B cell (primary cell): ENCODE measurements around the gene LRRC61. TPM values are rescaled to one million over a fixed set of nuclear protein-coding genes. Genes with fewer than 3 reads are reported as not detected.

Source experiments
- ATAC-seq: fragments of 200-7000 bp; cut with Tn5 transposase; one replicate; pipeline ENCODE4 v1.10.0; 2021; ENCODE audit warnings: low read depth, mild to moderate bottlenecking, moderate number of reproducible peaks, moderate library complexity
- CTCF ChIA-PET: fragments of 350-600 bp; sonication (Branson Sonifier 250); formaldehyde crosslinking; loops from one replicate; lab custom pipeline; 2021; ENCODE audit warnings: antibody characterized with exemption, inconsistent platforms; lab: Charles Lee
- POLR2A ChIA-PET: fragments of 350-600 bp; sonication (Branson Sonifier 250); formaldehyde crosslinking; loops from one replicate; lab custom pipeline; 2021; ENCODE audit warnings: antibody characterized with exemption; lab: Charles Lee
- DNase-seq: peaks from one replicate; pipeline ENCODE4 v3.0.0; 2013
- H2AFZ ChIP-seq: 2 replicates; pipeline ENCODE4 v1.6.1; 2012; ENCODE audit warnings: mild to moderate bottlenecking, low read depth, low read length; ENCODE audit not compliant: insufficient read depth, poor library complexity, severe bottlenecking
- H3K27ac ChIP-seq, 2 donors: 1 replicate in 1 of 2; 2 replicates in 1 of 2; pipeline ENCODE4 v1.5.1; 2012 to 2013; ENCODE audit warnings: low read length in 2 of 2, mild to moderate bottlenecking in 2 of 2, moderate library complexity in 1 of 2
- H3K27me3 ChIP-seq, 4 experiments: fragments of 200-600 bp in 1 of 4; sonication (generic) in 1 of 4; replicated peaks in 1 of 4; 1 replicate in 2 of 4; 2 replicates in 2 of 4; pipeline versions ENCODE4 v1.6.1 to v1.7.0; 2013 to 2016; ENCODE audit warnings: low read length in 3 of 4, mild to moderate bottlenecking in 2 of 4, mixed read lengths in 1 of 4, moderate library complexity in 1 of 4; ENCODE audit not compliant: insufficient read depth in 4 of 4, control insufficient read depth in 3 of 4; ENCODE audit errors: control extremely low read depth in 1 of 4
- H3K36me3 ChIP-seq, 2 experiments: replicated peaks in 1 of 2; 1 replicate in 1 of 2; 2 replicates in 1 of 2; pipeline versions ENCODE4 v1.6.1 to v1.7.1; 2013; ENCODE audit warnings: low read length in 1 of 2; ENCODE audit not compliant: insufficient read depth in 2 of 2, control insufficient read depth in 1 of 2; ENCODE audit errors: control extremely low read depth in 1 of 2, extremely low read depth in 1 of 2
- H3K4me1 ChIP-seq, 2 donors: fragments of 200-600 bp in 1 of 2; sonication (generic) in 1 of 2; 1 replicate in 1 of 2; 2 replicates in 1 of 2; pipeline versions ENCODE4 v1.5.1 to v1.6.1; 2013 to 2017; ENCODE audit warnings: low read length in 2 of 2; ENCODE audit not compliant: control insufficient read depth in 2 of 2, insufficient read depth in 2 of 2
- H3K4me2 ChIP-seq: replicated peaks from 2 replicates; pipeline ENCODE3; 2012; ENCODE audit warnings: mild to moderate bottlenecking, low read depth, low read length; ENCODE audit not compliant: poor library complexity, severe bottlenecking
- H3K4me3 ChIP-seq, 5 experiments: fragments of 200-600 bp in 1 of 5; sonication (generic) in 1 of 5; 1 replicate in 3 of 5; 2 replicates in 2 of 5; pipeline versions ENCODE4 v1.5.1 to v1.7.0; 2011 to 2016; ENCODE audit warnings: low read length in 4 of 5, mild to moderate bottlenecking in 4 of 5, low read depth in 2 of 5, control low read depth in 1 of 5, moderate library complexity in 1 of 5; ENCODE audit not compliant: insufficient read depth in 1 of 5; ENCODE audit errors: control extremely low read depth in 1 of 5, extremely low read depth in 1 of 5
- H3K79me2 ChIP-seq: fragments of 200-600 bp; sonication (generic); one replicate; pipeline ENCODE4 v1.6.0; 2016; ENCODE audit warnings: low read length; ENCODE audit not compliant: control insufficient read depth, insufficient read depth
- H3K9ac ChIP-seq: fragments of 200-600 bp; sonication (generic); 2 replicates; pipeline ENCODE4 v1.6.1; 2017; ENCODE audit warnings: mild to moderate bottlenecking, low read length, moderate library complexity
- H3K9me3 ChIP-seq, 3 donors: one replicate each; pipeline versions ENCODE4 v1.6.1 to v1.7.1; 2013; ENCODE audit warnings: low read length in 2 of 3; ENCODE audit not compliant: control insufficient read depth in 2 of 3, insufficient read depth in 1 of 3; ENCODE audit errors: control extremely low read depth in 1 of 3
- H4K20me1 ChIP-seq: 2 replicates; pipeline ENCODE4 v1.6.0; 2012; ENCODE audit warnings: mild to moderate bottlenecking, low read length; ENCODE audit not compliant: insufficient read depth, control insufficient read depth, poor library complexity, severe bottlenecking
- H3K27ac Mint-ChIP-seq: one replicate; pipeline ENCODE4 v1.8.0; 2021; ENCODE audit warnings: mixed read lengths
- H3K27me3 Mint-ChIP-seq: one replicate; pipeline ENCODE4 v1.8.0; 2021; ENCODE audit warnings: mixed read lengths
- H3K4me1 Mint-ChIP-seq: one replicate; pipeline ENCODE4 v1.8.0; 2021; ENCODE audit warnings: mixed read lengths
- H3K4me3 Mint-ChIP-seq: one replicate; pipeline ENCODE4 v1.8.0; 2021; ENCODE audit warnings: mixed read lengths
- H3K9me3 Mint-ChIP-seq: one replicate; pipeline ENCODE4 v1.8.0; 2022; ENCODE audit warnings: mixed read lengths; ENCODE audit not compliant: insufficient read depth
- EZH2 ChIP-seq: IDR thresholded peaks from 2 replicates; pipeline ENCODE4 v1.6.1; 2012; ENCODE audit warnings: borderline replicate concordance, low read depth, mild to moderate bottlenecking, moderate library complexity, low read length; ENCODE audit not compliant: insufficient read depth, poor library complexity, severe bottlenecking
- WGBS: methylation state at CpG from one replicate; pipeline ENCODE4 v1.1.5; 2013; ENCODE audit warnings: missing lambda C conversion rate; ENCODE audit not compliant: insufficient coverage; 5-methylcytosine and 5-hydroxymethylcytosine counted together
- intact Hi-C: fragments of 100-400 bp; cut with micrococcal nuclease; formaldehyde crosslinking; loops from one replicate; pipeline ENCODE4 v1.10.0; 2022
- polyA plus RNA-seq: library from polyadenylated mRNA; depleted of rRNA; stranded (reverse); fragments of >200 nt; gene quantifications from 2 replicates; pipeline ENCODE4 v1.2.3, GENCODE V29; 2012
- total RNA-seq, 2 donors: library from RNA; stranded (reverse); fragments of 120-200 nt in 1 of 2; gene quantifications; 1 replicate in 1 of 2; 2 replicates in 1 of 2; pipeline versions ENCODE4 v1.2.3 to v1.2.4, GENCODE V29; 2013 to 2022
- TF ChIP-seq, protein P1 (sequence below): fragments of 200-600 bp; IDR thresholded peaks from one replicate; pipeline ENCODE4 v1.8.0; 2022; ENCODE audit warnings: antibody characterized with exemption, mild to moderate bottlenecking

The LRRC61 gene
- total and polyA plus RNA-seq, 2 donors (not counting 1 experiment from before 2014, with no cell fraction given), result 12.8 to 12.9 TPM

GRCh38 chr7:150367677-150368095, 44.5 kb downstream of the LRRC61 start:
- peak overlapping the region in 4 of 5 experiments; percentile 67 to 98 (median 88) for H3K4me3 ChIP-seq
- H3K27me3 Mint-ChIP-seq, result no peaks in the 10 kb centered on the region
- CTCF ChIA-PET, result interaction anchor here (2.9 to 7.3 kb wide), 3 partner anchors 10 to 39 kb away, joined by 20 to 71 read pairs (median 59); a partner anchor contains a TSS
- no peak for DNase-seq
- peak overlapping the region; percentile 92 for H3K4me3 Mint-ChIP-seq
- H3K9me3 Mint-ChIP-seq, result no peaks in the 10 kb centered on the region
- TF ChIP-seq, protein P1, sequence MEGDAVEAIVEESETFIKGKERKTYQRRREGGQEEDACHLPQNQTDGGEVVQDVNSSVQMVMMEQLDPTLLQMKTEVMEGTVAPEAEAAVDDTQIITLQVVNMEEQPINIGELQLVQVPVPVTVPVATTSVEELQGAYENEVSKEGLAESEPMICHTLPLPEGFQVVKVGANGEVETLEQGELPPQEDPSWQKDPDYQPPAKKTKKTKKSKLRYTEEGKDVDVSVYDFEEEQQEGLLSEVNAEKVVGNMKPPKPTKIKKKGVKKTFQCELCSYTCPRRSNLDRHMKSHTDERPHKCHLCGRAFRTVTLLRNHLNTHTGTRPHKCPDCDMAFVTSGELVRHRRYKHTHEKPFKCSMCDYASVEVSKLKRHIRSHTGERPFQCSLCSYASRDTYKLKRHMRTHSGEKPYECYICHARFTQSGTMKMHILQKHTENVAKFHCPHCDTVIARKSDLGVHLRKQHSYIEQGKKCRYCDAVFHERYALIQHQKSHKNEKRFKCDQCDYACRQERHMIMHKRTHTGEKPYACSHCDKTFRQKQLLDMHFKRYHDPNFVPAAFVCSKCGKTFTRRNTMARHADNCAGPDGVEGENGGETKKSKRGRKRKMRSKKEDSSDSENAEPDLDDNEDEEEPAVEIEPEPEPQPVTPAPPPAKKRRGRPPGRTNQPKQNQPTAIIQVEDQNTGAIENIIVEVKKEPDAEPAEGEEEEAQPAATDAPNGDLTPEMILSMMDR, result no peak
- no peak for TF ChIP-seq EZH2
- H3K36me3 ChIP-seq, result peaks cover 0 to 18% of the 10 kb centered on the region in 2 experiments
- H2AFZ ChIP-seq, result peak overlapping the region; percentile 76
- peaks cover 19% of the 10 kb centered on the region for H4K20me1 ChIP-seq
- no peaks in the 10 kb centered on the region for H3K27me3 ChIP-seq
- H3K4me1 Mint-ChIP-seq, result peaks cover 68% of the 10 kb centered on the region
- peaks cover 57 to 67% of the 10 kb centered on the region in 2 donors for H3K4me1 ChIP-seq
- intact Hi-C loops, result loop anchor here (1.0 to 10.0 kb wide), 4 partner anchors 39 to 691 kb away; partner anchors contain the start of genes ABCB8, ATG9B and SLC4A2
- peaks cover 21% of the 10 kb centered on the region for H3K79me2 ChIP-seq
- no peaks in the 10 kb centered on the region for H3K9me3 ChIP-seq
- peak overlapping the region; percentile 88 for H3K9ac ChIP-seq
- no peak for ATAC-seq
- peak overlapping the region; percentile 97 for H3K27ac Mint-ChIP-seq
- WGBS, result 0% methylated on average over 2 of the region's 8 CpGs
- POLR2A ChIA-PET, result interaction anchor here (0.7 to 6.6 kb wide), 3 partner anchors 9 to 39 kb away, joined by 7 to 120 read pairs (median 64); partner anchors contain the start of gene ZNF775
- H3K4me2 ChIP-seq, result peak overlapping the region; percentile 85
- H3K27ac ChIP-seq, result peak overlapping the region; percentile 98 to 99
